A549 (cell line): ENCODE data around the gene OR8B4. TPM values are rescaled to one million over a fixed set of nuclear protein-coding genes. Genes with fewer than 3 reads are reported as not detected.

Experiments used
- ATAC-seq, 2 experiments: fragments of 200-7000 bp in 1 of 2; fragments of >200 bp in 1 of 2; cut with Nextera tagmentation in 1 of 2; cut with Tn5 transposase in 1 of 2; 3 replicates each; pipeline versions ENCODE4 v1.8.0 to v1.9.1; 2018 to 2020; ENCODE audit warnings: mild to moderate bottlenecking in 1 of 2, moderate library complexity in 1 of 2
- CTCF ChIA-PET: fragments of 300-600 bp; sonication (Branson Sonifier 250); formaldehyde crosslinking; extraction: SDS; loops from one replicate; lab custom pipeline; 2021; ENCODE audit warnings: antibody characterized with exemption, inconsistent platforms; lab: Yijun Ruan, JAX
- POLR2A ChIA-PET: fragments of 350-600 bp; formaldehyde crosslinking; extraction: SDS; loops from one replicate; lab custom pipeline; 2021; ENCODE audit warnings: antibody characterized with exemption, inconsistent platforms; lab: Yijun Ruan, JAX
- DNase-seq, 2 experiments: peaks; one replicate each; pipeline versions ENCODE4 v3.0.0 to v3.0.0-alpha.2; 2011 to 2016; ENCODE audit warnings: low read depth in 1 of 2, low spot score in 1 of 2
- FAIRE-seq: peaks from 2 replicates; lab custom pipeline; 2011; peaks lifted over from hg19 to GRCh38; lab: Jason Lieb, UNC
- H3K27ac ChIP-seq, 2 experiments: fragments of >200 bp; sonication (Bioruptor Twin); formaldehyde crosslinking; 3 replicates each; pipeline ENCODE4 v1.5.1; 2016 to 2017
- H3K4me1 ChIP-seq: fragments of >200 bp; sonication (Bioruptor Twin); formaldehyde crosslinking; 3 replicates; pipeline ENCODE4 v1.6.1; 2016
- H3K4me2 ChIP-seq: fragments of >200 bp; sonication (Bioruptor Twin); formaldehyde crosslinking; 3 replicates; pipeline ENCODE4 v1.6.1; 2016
- H3K4me3 ChIP-seq: fragments of >200 bp; sonication (Bioruptor Twin); formaldehyde crosslinking; 3 replicates; pipeline ENCODE4 v1.5.1; 2016
- H3K9me3 ChIP-seq: fragments of >200 bp; sonication (Bioruptor Twin); formaldehyde crosslinking; 3 replicates; pipeline ENCODE4 v1.6.1; 2016
- ATOH8 ChIP-seq: fragments of 250-450 bp; sonication (Bioruptor Pico); IDR thresholded peaks from 2 replicates; pipeline ENCODE4 v1.5.0; 2020; ENCODE audit warnings: low read depth, mild to moderate bottlenecking, moderate library complexity
- CBX2 ChIP-seq: fragments of 200-600 bp; sonication (generic); IDR thresholded peaks from 2 replicates; pipeline ENCODE4 v1.6.1; 2016; ENCODE audit warnings: low read depth, mild to moderate bottlenecking, borderline replicate concordance
- CEBPB ChIP-seq, 2 experiments: fragments of >200 bp in 1 of 2; sonication (Bioruptor Twin) in 1 of 2; formaldehyde crosslinking in 1 of 2; IDR thresholded peaks; 2 replicates each; pipeline ENCODE4 v1.6.1; 2012 to 2016
- CHD2 ChIP-seq: fragments of 150-350 bp; IDR thresholded peaks from 2 replicates; pipeline ENCODE4 v1.6.1; 2014; ENCODE audit warnings: low read length; ENCODE audit not compliant: partially characterized antibody
- CTCF ChIP-seq: fragments of >200 bp; sonication (Bioruptor Twin); formaldehyde crosslinking; IDR thresholded peaks from 3 replicates; pipeline ENCODE4 v1.5.1; 2016
- E2F6 ChIP-seq: IDR thresholded peaks from 2 replicates; pipeline ENCODE4 v1.6.1; 2012; ENCODE audit warnings: low read depth, borderline replicate concordance
- EHF ChIP-seq: fragments of 250-450 bp; sonication (Bioruptor Pico); IDR thresholded peaks from 2 replicates; pipeline ENCODE4 v1.5.0; 2020; ENCODE audit warnings: mild to moderate bottlenecking
- EHMT2 ChIP-seq: fragments of 200-600 bp; sonication (generic); IDR thresholded peaks from 2 replicates; pipeline ENCODE4 v1.6.1; 2016; ENCODE audit warnings: antibody characterized with exemption, low read depth, mild to moderate bottlenecking, moderate library complexity
- ESRRA ChIP-seq: fragments of 150-350 bp; IDR thresholded peaks from 2 replicates; pipeline ENCODE4 v1.6.1; 2014; ENCODE audit warnings: mild to moderate bottlenecking, low read length, borderline replicate concordance
- FOSL2 ChIP-seq, 2 experiments: fragments of 450-650 bp in 1 of 2; fragments of >200 bp in 1 of 2; sonication (Bioruptor Twin) in 1 of 2; formaldehyde crosslinking; IDR thresholded peaks; 2 replicates each; pipeline versions ENCODE4 v1.5.0 to v1.6.1; 2016 to 2020; ENCODE audit warnings: mild to moderate bottlenecking in 1 of 2, moderate library complexity in 1 of 2
- FOXS1 ChIP-seq: fragments of 250-450 bp; sonication (Bioruptor Pico); IDR thresholded peaks from 2 replicates; pipeline ENCODE4 v1.5.0; 2020; ENCODE audit warnings: mild to moderate bottlenecking, moderate library complexity
- GATA3 ChIP-seq: IDR thresholded peaks from 2 replicates; pipeline ENCODE4 v1.6.1; 2012; ENCODE audit warnings: borderline replicate concordance
- HDAC2 ChIP-seq: fragments of 200-600 bp; sonication (generic); IDR thresholded peaks from 2 replicates; pipeline ENCODE4 v1.6.1; 2016
- HEYL ChIP-seq: fragments of 250-450 bp; sonication (Bioruptor Pico); IDR thresholded peaks from 2 replicates; pipeline ENCODE4 v1.8.0; 2021; ENCODE audit warnings: mild to moderate bottlenecking, moderate library complexity
- HOXA7 ChIP-seq: fragments of 250-450 bp; sonication (Bioruptor Pico); IDR thresholded peaks from 2 replicates; pipeline ENCODE4 v1.5.0; 2020; ENCODE audit warnings: mild to moderate bottlenecking, moderate library complexity
- JUN ChIP-seq, 2 experiments: fragments of >200 bp; sonication (Bioruptor Twin); formaldehyde crosslinking; IDR thresholded peaks; 2 replicates in 1 of 2; 3 replicates in 1 of 2; pipeline ENCODE4 v1.6.1; 2016 to 2017
- JUNB ChIP-seq: fragments of >200 bp; sonication (Bioruptor Twin); formaldehyde crosslinking; IDR thresholded peaks from 2 replicates; pipeline ENCODE4 v1.6.1; 2016
- KDM1A ChIP-seq: fragments of 200-600 bp; sonication (generic); IDR thresholded peaks from 2 replicates; pipeline ENCODE4 v1.6.1; 2016; ENCODE audit warnings: low read depth, mild to moderate bottlenecking
- KDM5A ChIP-seq: fragments of 200-600 bp; sonication (generic); IDR thresholded peaks from 2 replicates; pipeline ENCODE4 v1.6.1; 2016; ENCODE audit warnings: antibody characterized with exemption, mild to moderate bottlenecking
- MAFK ChIP-seq: fragments of 450-650 bp; IDR thresholded peaks from 2 replicates; pipeline ENCODE4 v1.6.1; 2014; ENCODE audit not compliant: partially characterized antibody
- MAX ChIP-seq: IDR thresholded peaks from 2 replicates; pipeline ENCODE4 v1.6.1; 2012
- NFE2L2 ChIP-seq: fragments of 150-350 bp; conservative IDR thresholded peaks from 2 replicates; pipeline ENCODE4 v1.6.1; 2014; ENCODE audit warnings: low read length
- NPAS2 ChIP-seq: fragments of 250-450 bp; sonication (Bioruptor Pico); IDR thresholded peaks from 2 replicates; pipeline ENCODE4 v1.8.0; 2022; ENCODE audit warnings: mild to moderate bottlenecking, moderate library complexity, borderline replicate concordance
- POLR2A ChIP-seq: IDR thresholded peaks from 2 replicates; pipeline ENCODE4 v1.6.1; 2012; ENCODE audit warnings: mild to moderate bottlenecking, low read length
- RCOR1 ChIP-seq: fragments of 150-350 bp; IDR thresholded peaks from 2 replicates; pipeline ENCODE4 v1.6.1; 2014; ENCODE audit warnings: antibody characterized with exemption, low read length, low read depth
- REST ChIP-seq: fragments of 200-600 bp; sonication (generic); IDR thresholded peaks from 2 replicates; pipeline ENCODE4 v1.6.1; 2016; ENCODE audit warnings: antibody characterized with exemption, mild to moderate bottlenecking, moderate library complexity
- RNF2 ChIP-seq: fragments of 200-600 bp; sonication (generic); IDR thresholded peaks from 2 replicates; pipeline ENCODE4 v1.6.1; 2016; ENCODE audit warnings: low read depth, mild to moderate bottlenecking, antibody characterized with exemption, moderate library complexity, borderline replicate concordance
- TFCP2L1 ChIP-seq: fragments of 250-450 bp; sonication (Bioruptor Pico); IDR thresholded peaks from 2 replicates; pipeline ENCODE4 v1.5.0; 2021; ENCODE audit warnings: mild to moderate bottlenecking
- TP53 ChIP-seq: fragments of 250-450 bp; sonication (Bioruptor Pico); IDR thresholded peaks from 2 replicates; pipeline ENCODE4 v1.5.0; 2021; ENCODE audit warnings: mild to moderate bottlenecking, moderate library complexity
- ZNF302 ChIP-seq: fragments of 250-450 bp; sonication (Bioruptor Pico); IDR thresholded peaks from 2 replicates; pipeline ENCODE4 v1.9.0; 2021; ENCODE audit warnings: inconsistent platforms, mild to moderate bottlenecking, moderate library complexity
- ZSCAN20 ChIP-seq: fragments of 250-450 bp; sonication (Bioruptor Pico); IDR thresholded peaks from 2 replicates; pipeline ENCODE4 v1.8.0; 2022; ENCODE audit warnings: mild to moderate bottlenecking, moderate library complexity
- WGBS: methylation state at CpG from one replicate; pipeline ENCODE4 v1.1.6; 2017; ENCODE audit errors: missing lambda C conversion rate; 5-methylcytosine and 5-hydroxymethylcytosine counted together
- polyA plus RNA-seq, 4 experiments: library from polyadenylated mRNA; depleted of rRNA in 3 of 4; stranded (reverse); fragments of >200 nt; fragmentation: RNase III in 1 of 4; extraction: RNeasy Plus Mini Kit Qiagen cat#74134 plus additional on column Dnase treatment in 1 of 4; gene quantifications; 2 replicates in 3 of 4; 3 replicates in 1 of 4; pipeline ENCODE4 v1.2.3, GENCODE V29; 2011 to 2017

OR8B4 gene
- polyA plus RNA-seq, 2 of the 4 experiments (the other 2 are of a cell fraction) = not detected

GRCh38 chr11:124473476-124473875 lies 48.8 kb upstream of the OR8B4 start:
- CTCF ChIA-PET = no interaction called here
- H3K4me2 ChIP-seq = no peak overlapping the region
- ATAC-seq = no peak
- 0% methylated on average over 1 of the region's 1 CpG for WGBS
- H3K4me3 ChIP-seq = no peak overlapping the region
- DNase-seq = no peak
- no peak overlapping the region for H3K27ac ChIP-seq
- no peak for FAIRE-seq
- POLR2A ChIA-PET = no interaction called here
- no peaks in the 10 kb centered on the region for H3K4me1 ChIP-seq
- TF ChIP-seq CTCF = no peak
- no peak for TF ChIP-seq CEBPB (IDR thresholded peaks at IDR 0.05)
- no peak for TF ChIP-seq FOSL2 (IDR thresholded peaks at IDR 0.05)
- TF ChIP-seq FOSL2 (CRISPR knock-in tag; IDR thresholded peaks at IDR 0.05) = no peak
- no peak for TF ChIP-seq ZSCAN20 (CRISPR knock-in tag)
- TF ChIP-seq CHD2 = no peak
- no peak for TF ChIP-seq ATOH8 (CRISPR knock-in tag)
- TF ChIP-seq JUN (IDR thresholded peaks at IDR 0.05) = no peak
- no peak for TF ChIP-seq ZNF302 (CRISPR knock-in tag)
- TF ChIP-seq HDAC2 = no peak
- TF ChIP-seq NFE2L2 = no peak
- no peak for TF ChIP-seq E2F6
- TF ChIP-seq GATA3 = no peak
- TF ChIP-seq EHF = no peak
- TF ChIP-seq MAFK = no peak
- TF ChIP-seq KDM5A = no peak
- no peak for TF ChIP-seq REST
- no peak for TF ChIP-seq MAX
- no peak for TF ChIP-seq CBX2
- TF ChIP-seq HOXA7 (CRISPR knock-in tag) = no peak
- no peak for TF ChIP-seq RCOR1
- H3K9me3 ChIP-seq = no peaks in the 10 kb centered on the region

GRCh38 chr11:124470561-124471227 lies 46.0 kb upstream of the OR8B4 start:
- WGBS = 40% methylated on average over 11 of the region's 11 CpGs
- ATAC-seq (no peak), FAIRE-seq (no peak), DNase-seq (no peak)
- Histone ChIP-seq H3K4me1 (no peaks in the 10 kb centered on the region), H3K4me2 (no peak overlapping the region), H3K27ac (no peak overlapping the region), H3K9me3 (no peaks in the 10 kb centered on the region), H3K4me3 (no peak overlapping the region)
- ChIA-PET POLR2A (no interaction called here), CTCF (interaction anchor here (0.7 kb wide), 1 partner anchor 58 kb away, joined by 3 read pairs; no protein-coding TSS in a partner anchor)
- TF ChIP-seq CHD2 (no peak), KDM1A (no peak), RCOR1 (no peak), EHMT2 (no peak), POLR2A (no peak), TP53 (CRISPR knock-in tag) (no peak), CBX2 (no peak), MAFK (no peak), E2F6 (no peak), FOXS1 (CRISPR knock-in tag) (no peak), ESRRA (no peak), JUNB (no peak), HOXA7 (CRISPR knock-in tag) (no peak), RNF2 (no peak), TFCP2L1 (no peak), NPAS2 (CRISPR knock-in tag) (no peak), JUN (IDR thresholded peaks at IDR 0.05) (no peak), HEYL (CRISPR knock-in tag) (no peak)
